Spinal cord (tissue), 10 donors: ENCODE measurements around the gene ELMO3. TPM values are rescaled to one million over a fixed set of nuclear protein-coding genes. Genes with fewer than 3 reads are reported as not detected.

Experiments used
- DNase-seq, 6 donors: peaks; one replicate each; pipeline versions ENCODE4 v3.0.0 to v3.0.0-alpha.2; 2013 to 2015; ENCODE audit warnings: low spot score in 6 of 6, low read depth in 4 of 6
- H3K27ac ChIP-seq: one replicate; pipeline ENCODE4 v1.5.1; 2013; ENCODE audit warnings: low read depth, low read length, control low read depth
- H3K27me3 ChIP-seq: one replicate; pipeline ENCODE4 v1.6.1; 2013; ENCODE audit warnings: low read length; ENCODE audit not compliant: control insufficient read depth, insufficient read depth
- H3K36me3 ChIP-seq: one replicate; pipeline ENCODE4 v1.6.1; 2013; ENCODE audit warnings: low read length; ENCODE audit not compliant: control insufficient read depth, insufficient read depth
- H3K4me1 ChIP-seq: one replicate; pipeline ENCODE4 v1.6.1; 2013; ENCODE audit warnings: low read length; ENCODE audit not compliant: control insufficient read depth, insufficient read depth
- H3K4me3 ChIP-seq: one replicate; pipeline ENCODE4 v1.5.1; 2013; ENCODE audit warnings: low read depth, low read length, control low read depth
- H3K9me3 ChIP-seq: one replicate; pipeline ENCODE4 v1.6.1; 2013; ENCODE audit warnings: low read length; ENCODE audit not compliant: control insufficient read depth, insufficient read depth
- WGBS: methylation state at CpG from one replicate; pipeline ENCODE4 v1.1.5; 2013; ENCODE audit warnings: missing lambda C conversion rate; ENCODE audit not compliant: insufficient coverage; 5-methylcytosine and 5-hydroxymethylcytosine counted together
- polyA plus RNA-seq, 2 donors: library from polyadenylated mRNA; unstranded; fragments of 120-200 nt; gene quantifications; one replicate each; pipeline ENCODE4 v1.2.1, GENCODE V29; 2013; ENCODE audit not compliant: insufficient read length in 2 of 2
- total RNA-seq, 2 donors: library from RNA; depleted of rRNA in 1 of 2; stranded (reverse); fragments of 120-200 nt in 1 of 2; fragments of >200 nt in 1 of 2; gene quantifications; one replicate each; pipeline versions ENCODE4 v1.2.3 to v1.2.4, GENCODE V29; 2013 to 2014
- donor health status: healthy.

ELMO3 gene
- total and polyA plus RNA-seq, 4 donors = 0.10 to 2.9 (median 1.3) TPM

DNA sequence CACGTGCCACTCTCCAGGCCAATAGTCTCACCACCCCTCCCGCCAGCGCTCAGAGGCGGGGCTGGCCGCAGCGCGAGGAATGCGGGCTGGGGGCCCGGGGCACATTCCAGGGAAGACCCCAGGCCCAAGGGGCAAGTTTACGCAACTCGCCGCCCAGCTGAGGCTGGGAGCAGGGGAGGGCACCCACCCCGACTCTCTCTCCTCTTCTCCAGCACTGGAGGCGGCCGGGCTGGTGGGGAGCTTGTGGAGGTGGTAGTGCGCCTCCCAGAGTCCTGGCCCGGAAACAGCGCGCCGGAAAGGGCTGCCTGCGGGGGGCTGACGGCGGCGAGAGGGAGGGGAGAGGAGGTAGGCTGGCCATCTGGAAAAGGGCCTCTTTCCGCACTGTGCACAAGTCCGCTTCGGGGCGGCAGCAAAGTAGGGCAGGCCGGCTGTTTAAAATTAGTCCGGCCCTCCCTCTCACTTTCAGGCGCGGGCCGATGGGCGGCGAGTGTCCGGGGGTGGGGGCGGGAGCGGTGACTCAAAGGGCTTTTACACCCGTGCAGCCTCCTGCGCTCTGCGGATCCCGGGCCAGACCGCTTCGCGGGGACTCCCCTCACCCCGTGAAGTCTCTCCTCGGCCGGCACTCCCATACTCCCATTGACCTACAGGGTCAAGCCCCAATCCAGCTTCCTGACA is 47.3 kb downstream of the ELMO3 start:
- WGBS = 0% methylated on average over 38 of the region's 48 CpGs
- DNase-seq = peak in 2 of 6 donors; percentile 69 to 84
- Histone ChIP-seq H3K4me1 (peaks cover 49% of the 10 kb centered on the region), H3K36me3 (no peaks in the 10 kb centered on the region), H3K27ac (peak overlapping the region; percentile 87), H3K4me3 (peak overlapping the region; percentile 72), H3K9me3 (no peaks in the 10 kb centered on the region), H3K27me3 (peaks cover 8% of the 10 kb centered on the region)

GRCh38 chr16:67246756-67247191 is 47.8 kb downstream of the ELMO3 start:
- peak in 1 of 6 donors; percentile 36 for DNase-seq
- peak overlapping the region; percentile 87 for H3K27ac ChIP-seq

GRCh38 chr16:67247192-67248072 is 48.5 kb downstream of the ELMO3 start, which contains the start of gene FHOD1:
Gene FHOD1 (minus strand): TSS chr16:67247481. CDS start chr16:67247410, 71 bp downstream.
- peaks cover 8% of the 10 kb centered on the region for H3K27me3 ChIP-seq
- peak in 5 of 6 donors; percentile 66 to 96 (median 81) for DNase-seq
- under 1% methylated on average over 59 of the region's 60 CpGs for WGBS
- H3K4me1 ChIP-seq = peaks cover 48% of the 10 kb centered on the region
- no peaks in the 10 kb centered on the region for H3K9me3 ChIP-seq
- no peaks in the 10 kb centered on the region for H3K36me3 ChIP-seq
- peak within 1 kb of the TSS; percentile 72 for H3K4me3 ChIP-seq
- H3K27ac ChIP-seq = peak within 1 kb of the TSS; percentile 87

More at GRCh38 chr16:67246756-67247191, 47.8 kb downstream of the ELMO3 start:
- no peaks in the 10 kb centered on the region for H3K36me3 ChIP-seq
- peaks cover 8% of the 10 kb centered on the region for H3K27me3 ChIP-seq
- peak overlapping the region; percentile 72 for H3K4me3 ChIP-seq
- H3K4me1 ChIP-seq = peaks cover 48% of the 10 kb centered on the region
- H3K9me3 ChIP-seq = no peaks in the 10 kb centered on the region
- WGBS = 0% methylated on average over 26 of the region's 26 CpGs

GRCh38 chr16:67248073-67248400 is 49.1 kb downstream of the ELMO3 start:
- WGBS = 6% methylated on average over 7 of the region's 7 CpGs
- H3K4me1 ChIP-seq = peaks cover 48% of the 10 kb centered on the region
- no peak for DNase-seq

DNA sequence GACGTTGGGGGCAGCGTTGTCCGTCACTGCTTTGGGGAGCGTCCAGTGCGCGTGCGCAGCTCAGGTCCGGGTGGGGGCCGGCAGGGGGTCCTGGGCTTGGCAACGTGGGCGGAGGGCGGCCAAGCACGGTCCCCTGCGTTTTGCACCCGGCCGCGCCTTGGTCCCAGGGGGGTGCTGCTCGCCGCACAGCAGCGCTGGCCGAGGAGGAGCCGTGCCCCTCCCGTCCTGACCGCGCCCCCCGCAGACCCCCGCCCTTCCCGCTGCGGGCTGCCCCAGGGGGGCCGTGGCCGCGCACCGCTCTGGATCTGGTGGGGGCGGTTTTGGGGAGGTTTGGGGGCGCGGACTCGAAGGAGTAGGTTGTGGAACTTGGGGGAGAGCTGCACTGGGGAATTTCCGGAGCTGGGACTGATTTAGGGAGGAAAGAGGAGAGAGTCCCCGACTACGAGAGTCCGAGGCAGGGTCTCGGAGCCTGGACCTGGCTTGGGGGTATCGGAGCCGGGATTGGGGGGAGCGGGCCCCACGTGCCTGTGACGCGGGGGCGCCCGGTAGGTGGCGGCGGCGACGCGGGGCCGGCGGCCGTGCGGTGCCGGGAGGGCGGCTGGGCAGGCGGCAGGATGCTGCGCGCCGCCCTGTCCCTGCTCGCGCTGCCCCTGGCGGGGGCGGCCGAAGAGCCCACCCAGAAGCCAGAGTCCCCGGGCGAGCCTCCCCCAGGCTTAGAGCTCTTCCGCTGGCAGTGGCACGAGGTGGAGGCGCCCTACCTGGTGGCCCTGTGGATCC is 49.7 kb downstream of the ELMO3 start, which contains the start of gene SLC9A5:
Gene SLC9A5, plus strand, starts transcription at position 579 of the 777 bp plus-strand sequence. Its CDS starts 36 bp downstream, at position 615.
- peak in 2 of 6 donors; percentile 53 to 67 for DNase-seq
- WGBS = under 1% methylated on average over 75 of the region's 75 CpGs
- Histone ChIP-seq H3K9me3 (no peaks in the 10 kb centered on the region), H3K27me3 (peaks cover 8% of the 10 kb centered on the region), H3K4me3 (peak within 1 kb of the TSS; percentile 72), H3K27ac (peak within 1 kb of the TSS; percentile 54), H3K4me1 (peaks cover 48% of the 10 kb centered on the region), H3K36me3 (no peaks in the 10 kb centered on the region)

More at GRCh38 chr16:67248073-67248400, 49.1 kb downstream of the ELMO3 start:
- Histone ChIP-seq H3K4me3 (peak overlapping the region; percentile 72), H3K9me3 (no peaks in the 10 kb centered on the region), H3K27me3 (peaks cover 8% of the 10 kb centered on the region), H3K36me3 (no peaks in the 10 kb centered on the region), H3K27ac (peak overlapping the region; percentile 54)

GRCh38 chr16:67249178-67250044 is 50.5 kb downstream of the ELMO3 start:
- Histone ChIP-seq H3K4me3 (peak overlapping the region; percentile 33), H3K27me3 (peaks cover 8% of the 10 kb centered on the region), H3K4me1 (peaks cover 48% of the 10 kb centered on the region)

GRCh38 chr16:67250045-67250327 is 51.1 kb downstream of the ELMO3 start:
- WGBS = 87% methylated on average over 3 of the region's 4 CpGs
- Histone ChIP-seq H3K27ac (no peak overlapping the region), H3K27me3 (peaks cover 8% of the 10 kb centered on the region), H3K4me1 (peaks cover 48% of the 10 kb centered on the region), H3K36me3 (peaks cover 3% of the 10 kb centered on the region), H3K4me3 (no peak overlapping the region), H3K9me3 (no peaks in the 10 kb centered on the region)
- no peak for DNase-seq

More at GRCh38 chr16:67249178-67250044, 50.5 kb downstream of the ELMO3 start:
- Histone ChIP-seq H3K36me3 (no peaks in the 10 kb centered on the region), H3K9me3 (no peaks in the 10 kb centered on the region), H3K27ac (no peak overlapping the region)
- WGBS = 9% methylated on average over 19 of the region's 22 CpGs
- peak in 2 of 6 donors; percentile 27 to 35 for DNase-seq

- no peak overlapping the region for H3K27ac ChIP-seq
- peaks cover 24% of the 10 kb centered on the region for H3K36me3 ChIP-seq
- H3K4me1 ChIP-seq = peaks cover 19% of the 10 kb centered on the region
- DNase-seq = peak in 2 of 6 donors; percentile 52 to 75
- no peak overlapping the region for H3K4me3 ChIP-seq
- peaks cover 8% of the 10 kb centered on the region for H3K27me3 ChIP-seq
- no peaks in the 10 kb centered on the region for H3K9me3 ChIP-seq
- WGBS = 92% methylated on average over 3 of the region's 4 CpGs
Measured at GRCh38 chr16:67252609-67253497, 53.9 kb downstream of the ELMO3 start.
